Measurements from ENCODE around the gene WDFY4.

DNA sequence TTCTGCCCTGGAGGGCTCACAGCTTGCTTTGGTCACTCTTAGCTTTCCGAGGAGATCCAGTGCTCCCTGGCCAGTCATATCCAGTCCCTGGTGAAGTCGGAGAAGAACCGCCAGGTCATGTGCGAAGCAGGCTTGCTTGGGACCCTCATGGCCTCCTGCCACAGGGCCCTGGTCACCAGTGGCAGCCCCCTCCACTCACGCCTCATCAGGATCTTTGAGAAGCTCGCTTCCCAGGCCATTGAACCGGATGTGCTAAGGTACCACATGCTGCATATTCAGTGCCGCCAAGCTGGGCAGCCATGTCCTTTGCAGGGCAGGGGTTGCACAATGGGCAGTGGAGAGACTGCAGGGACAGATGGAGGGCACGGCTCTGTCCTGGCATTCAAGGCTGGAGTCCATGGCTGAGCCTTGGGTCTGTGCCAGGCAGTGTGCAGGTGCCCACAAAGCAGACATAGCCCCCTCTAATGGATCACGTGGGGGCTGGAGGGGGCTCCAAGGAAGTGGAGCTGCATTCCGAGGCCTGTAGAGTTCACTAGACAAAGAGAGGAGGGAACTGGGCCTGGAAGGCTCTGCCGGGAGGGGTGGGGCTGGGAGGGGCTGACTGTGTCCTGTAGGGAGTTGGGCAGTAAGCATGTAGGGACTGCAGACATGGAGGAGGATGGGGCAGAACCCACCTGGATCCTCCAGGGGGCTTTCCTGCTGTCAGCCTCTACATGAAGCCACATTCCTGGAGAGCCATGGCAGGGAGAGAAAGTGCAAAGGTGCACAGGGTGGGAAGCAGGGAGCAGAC lies 89.9 kb downstream of the WDFY4 start:
- TF ChIP-seq, protein P1, sequence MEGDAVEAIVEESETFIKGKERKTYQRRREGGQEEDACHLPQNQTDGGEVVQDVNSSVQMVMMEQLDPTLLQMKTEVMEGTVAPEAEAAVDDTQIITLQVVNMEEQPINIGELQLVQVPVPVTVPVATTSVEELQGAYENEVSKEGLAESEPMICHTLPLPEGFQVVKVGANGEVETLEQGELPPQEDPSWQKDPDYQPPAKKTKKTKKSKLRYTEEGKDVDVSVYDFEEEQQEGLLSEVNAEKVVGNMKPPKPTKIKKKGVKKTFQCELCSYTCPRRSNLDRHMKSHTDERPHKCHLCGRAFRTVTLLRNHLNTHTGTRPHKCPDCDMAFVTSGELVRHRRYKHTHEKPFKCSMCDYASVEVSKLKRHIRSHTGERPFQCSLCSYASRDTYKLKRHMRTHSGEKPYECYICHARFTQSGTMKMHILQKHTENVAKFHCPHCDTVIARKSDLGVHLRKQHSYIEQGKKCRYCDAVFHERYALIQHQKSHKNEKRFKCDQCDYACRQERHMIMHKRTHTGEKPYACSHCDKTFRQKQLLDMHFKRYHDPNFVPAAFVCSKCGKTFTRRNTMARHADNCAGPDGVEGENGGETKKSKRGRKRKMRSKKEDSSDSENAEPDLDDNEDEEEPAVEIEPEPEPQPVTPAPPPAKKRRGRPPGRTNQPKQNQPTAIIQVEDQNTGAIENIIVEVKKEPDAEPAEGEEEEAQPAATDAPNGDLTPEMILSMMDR (IDR thresholded peaks at IDR 0.05): no peak
- TF ChIP-seq POLR2A (IDR thresholded peaks at IDR 0.05): no peak
